Left kidney (tissue), 1 donor: Measurements from ENCODE around the gene ECHDC1. TPM values are rescaled to one million over a fixed set of nuclear protein-coding genes. Genes with fewer than 3 reads are reported as not detected.

Experiments
- polyA plus RNA-seq: library from polyadenylated mRNA; unstranded; fragments of 120-200 nt; gene quantifications from one replicate; pipeline ENCODE4 v1.2.1, GENCODE V29; 2013; ENCODE audit not compliant: insufficient read length

Gene ECHDC1
- polyA plus RNA-seq, 1 donor: 102 TPM

Other genes with a start within 250 kb of the ECHDC1 start
- gene RSPO3, start 224.9 kb downstream of the ECHDC1 start, polyA plus RNA-seq: 26.7 TPM
- 106 TPM for gene RNF146, start 76.7 kb downstream of the ECHDC1 start, polyA plus RNA-seq
- gene KIAA0408, start 115.8 kb upstream of the ECHDC1 start, polyA plus RNA-seq: 4.4 TPM
- 1.2 TPM for gene C6orf58, start 233.6 kb upstream of the ECHDC1 start, polyA plus RNA-seq